Posterior cingulate gyrus (tissue), 11 donors: Measurements from ENCODE around the gene PIEZO1.

Experiments used
- DNase-seq, 10 donors: peaks; one replicate each; pipeline versions ENCODE4 v3.0.0 to v3.0.0-alpha.2; 2020 to 2021; ENCODE audit warnings: mixed read lengths in 3 of 10
- intact Hi-C: fragments of 100-400 bp; cut with DNase I; formaldehyde crosslinking; loops from one replicate; pipeline ENCODE4 v1.15.1; 2023

The PIEZO1 gene

DNA sequence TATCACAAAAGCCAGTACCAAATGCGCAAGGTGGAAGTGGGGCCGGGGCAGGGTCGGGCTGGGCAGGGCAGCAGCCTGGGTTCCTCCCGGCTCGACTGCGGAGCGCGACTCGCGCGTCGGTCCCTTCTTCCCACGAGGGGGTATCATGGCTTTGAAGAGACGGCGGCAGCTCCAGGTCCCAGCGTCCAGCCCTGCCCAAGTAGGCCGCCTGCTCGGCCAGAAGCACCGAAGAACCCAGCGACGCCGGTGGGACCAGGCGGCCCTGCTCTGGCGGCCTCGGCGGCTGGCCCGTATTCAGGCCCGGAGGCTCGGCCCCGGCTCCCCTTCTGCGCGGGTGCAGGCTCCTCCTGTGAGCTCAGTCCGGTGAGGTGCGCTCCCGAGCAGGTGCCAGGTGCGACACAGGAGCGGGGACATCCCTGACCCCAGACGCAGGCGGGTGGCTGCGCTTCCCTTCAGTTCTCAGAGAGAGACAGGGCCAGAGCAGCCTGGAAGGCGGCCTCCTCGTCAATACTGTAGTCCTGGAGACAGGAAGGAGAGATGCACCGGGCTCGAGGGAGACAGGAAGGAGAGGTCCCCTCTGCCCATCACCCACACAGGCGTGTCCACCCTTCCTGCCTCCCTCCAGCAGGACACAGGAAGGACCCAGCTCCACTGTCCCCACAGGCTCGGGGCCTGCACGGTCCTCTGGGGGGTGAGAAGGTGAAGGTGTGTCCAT is 87.7 kb downstream of the PIEZO1 start:
- intact Hi-C loops: no loop called here
- DNase-seq: no peak

DNA sequence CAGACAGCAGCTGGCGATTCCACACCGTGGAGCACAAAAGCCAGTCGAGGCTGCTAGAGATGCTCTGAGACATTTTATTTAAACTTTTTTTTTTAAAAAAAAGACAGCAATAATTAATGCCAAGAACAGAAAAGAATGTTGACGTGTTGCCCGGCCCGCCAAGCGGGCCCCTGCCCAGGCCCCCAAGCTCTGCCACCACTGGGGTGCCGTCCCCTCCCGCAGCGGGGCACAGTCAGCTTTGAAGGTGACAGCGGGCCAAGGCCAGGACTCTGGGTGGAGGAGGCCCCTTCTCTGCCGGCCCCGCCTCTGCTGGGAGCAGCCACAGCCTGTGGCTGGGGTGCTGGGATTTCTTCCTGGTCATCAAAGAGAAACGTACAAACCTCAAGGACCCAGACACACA is 88.6 kb downstream of the PIEZO1 start:
- DNase-seq: no peak
- intact Hi-C loops: no loop called here

DNA sequence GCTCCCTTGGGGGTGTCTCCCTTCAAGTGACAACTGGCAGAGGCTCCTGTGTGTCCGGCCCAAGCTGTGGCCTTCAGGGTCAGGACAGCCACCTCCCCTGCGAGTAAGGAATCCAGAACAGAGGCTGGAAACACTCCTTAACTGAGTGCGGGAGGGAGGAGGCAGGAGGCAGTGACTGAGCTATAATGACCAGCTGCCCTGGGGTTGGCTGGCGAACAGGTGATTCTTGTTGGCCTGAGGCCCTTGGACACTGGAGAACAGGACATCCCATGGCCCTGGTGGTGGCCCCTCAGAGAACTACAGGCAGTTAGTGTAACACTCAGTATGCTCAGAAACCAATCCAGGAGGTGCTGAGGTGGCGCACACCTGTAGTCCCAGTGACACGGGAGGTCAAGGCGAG is 89.3 kb downstream of the PIEZO1 start:
- DNase-seq: no peak
- intact Hi-C loops: no loop called here

DNA sequence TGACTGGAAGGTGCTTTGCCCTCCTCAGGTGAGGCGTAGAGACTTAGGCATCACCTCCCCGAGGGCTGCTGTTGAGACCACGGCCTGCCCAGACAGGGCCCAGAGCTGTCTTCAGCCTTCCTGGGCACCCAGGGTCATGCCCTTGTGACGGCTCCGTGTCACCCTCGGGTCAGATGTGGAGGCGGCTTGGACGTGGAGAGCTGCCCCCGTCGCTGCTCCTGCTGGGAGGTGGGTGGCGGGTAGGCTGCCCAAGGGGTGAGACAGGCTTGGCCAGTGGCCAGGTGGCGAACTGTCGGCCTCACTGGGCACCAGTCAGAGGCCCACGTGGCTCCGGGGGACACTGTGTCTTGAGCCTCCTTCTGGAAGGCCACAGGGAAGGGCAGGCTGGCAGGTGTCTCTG is 89.8 kb downstream of the PIEZO1 start:
- no peak for DNase-seq
- intact Hi-C loops: no loop called here

DNA sequence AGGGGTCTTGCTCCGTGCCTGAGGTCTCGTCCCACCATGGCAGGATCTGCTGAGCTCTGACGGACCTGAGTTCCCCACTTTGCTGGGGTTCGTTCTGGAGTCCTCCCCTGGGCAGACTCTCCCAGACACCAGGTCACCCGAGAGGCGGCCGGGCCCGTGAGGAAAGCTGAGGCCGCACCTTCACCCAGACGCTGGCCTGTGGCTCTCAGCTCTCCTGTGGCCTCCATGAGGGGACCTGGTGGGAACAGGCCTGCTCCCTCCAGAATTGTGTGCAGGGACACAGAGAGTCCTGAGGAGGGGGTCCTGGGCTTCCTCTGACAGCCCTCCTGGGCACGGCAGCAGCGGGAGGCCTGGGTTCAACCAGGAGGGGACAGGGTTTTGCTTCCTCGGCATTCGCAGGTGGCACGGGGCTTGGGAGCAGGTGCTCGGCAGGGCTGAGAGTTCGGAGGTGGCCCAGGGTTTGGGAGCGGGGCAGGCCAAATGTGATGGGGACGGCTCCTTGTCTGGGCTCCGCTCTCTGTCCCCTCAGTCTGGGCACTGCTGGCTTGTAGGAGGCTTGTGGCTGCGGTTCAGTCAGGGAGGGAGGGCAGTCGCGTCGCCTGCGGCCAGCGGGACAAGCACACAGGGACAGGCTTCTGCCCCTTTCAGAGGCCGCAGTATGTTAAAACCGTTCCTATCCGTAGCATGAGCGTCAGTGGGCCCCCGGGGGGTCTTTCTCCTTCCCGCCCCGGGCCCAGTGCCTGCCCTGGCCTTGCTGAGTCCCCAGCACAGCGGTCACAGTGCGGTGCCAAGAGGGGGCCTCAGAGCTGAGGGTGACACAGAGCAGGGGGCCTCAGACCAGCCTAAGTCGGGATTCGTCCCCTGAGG is 90.6 kb downstream of the PIEZO1 start:
- DNase-seq: no peak
- intact Hi-C loops: no loop called here

DNA sequence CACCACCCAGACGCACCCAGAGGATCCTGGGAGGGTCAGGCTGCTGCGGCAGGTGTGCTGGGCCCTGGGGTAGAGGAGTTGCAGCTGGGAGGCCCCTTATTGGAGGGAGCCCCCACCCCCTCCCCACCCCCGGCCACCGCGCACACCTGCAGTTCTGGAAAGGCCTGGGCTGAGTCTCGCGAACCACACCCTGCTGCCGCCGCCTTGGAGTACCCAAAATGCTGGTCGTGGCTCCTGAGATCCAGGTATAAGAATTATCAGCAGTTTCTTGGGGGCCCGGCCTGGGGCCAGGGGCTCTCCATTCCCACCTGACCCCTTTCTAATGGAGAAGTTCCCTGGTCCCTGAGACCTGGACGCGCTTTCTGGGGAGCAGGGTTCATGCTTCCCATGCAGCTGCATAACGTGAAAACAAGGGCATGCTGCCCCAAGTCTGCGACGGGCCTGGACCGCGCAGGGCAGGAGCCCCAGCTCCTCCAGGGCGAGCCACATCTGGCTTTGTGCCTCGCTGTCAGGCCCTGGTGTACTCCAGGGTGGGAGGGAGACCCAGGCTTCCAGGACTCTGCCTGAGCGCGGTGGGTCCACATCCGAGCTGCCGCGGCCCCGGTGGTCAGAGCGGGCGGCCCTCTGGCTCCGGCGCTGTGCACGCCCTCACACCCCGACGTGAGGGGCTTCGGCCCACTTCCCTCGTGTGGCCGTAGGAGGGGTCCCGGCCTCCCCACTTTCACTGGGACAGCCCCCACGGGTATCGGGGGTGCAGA is 91.4 kb downstream of the PIEZO1 start:
- DNase-seq: no peak
- intact Hi-C loops: no loop called here

DNA sequence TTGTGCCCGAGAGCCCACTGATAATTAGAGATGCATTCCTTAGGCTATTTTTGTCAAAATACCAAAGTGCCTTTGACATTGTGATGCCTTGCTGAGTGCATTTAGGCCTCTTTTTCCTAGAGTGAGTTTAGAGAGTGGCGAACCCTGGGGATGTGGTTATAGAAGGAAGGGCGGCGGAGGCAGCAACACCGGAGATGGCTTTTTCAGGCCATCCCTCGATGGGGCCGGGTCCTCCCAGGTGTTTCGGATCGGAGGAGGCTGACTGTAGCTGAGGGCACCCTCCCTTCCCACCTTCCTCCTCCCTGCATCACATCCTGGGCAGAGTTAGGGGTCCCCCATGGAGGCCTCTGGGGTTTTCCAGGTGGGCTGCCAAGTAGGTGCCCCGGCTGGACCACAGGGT is 92.2 kb downstream of the PIEZO1 start:
- intact Hi-C loops: no loop called here
- DNase-seq: no peak

DNA sequence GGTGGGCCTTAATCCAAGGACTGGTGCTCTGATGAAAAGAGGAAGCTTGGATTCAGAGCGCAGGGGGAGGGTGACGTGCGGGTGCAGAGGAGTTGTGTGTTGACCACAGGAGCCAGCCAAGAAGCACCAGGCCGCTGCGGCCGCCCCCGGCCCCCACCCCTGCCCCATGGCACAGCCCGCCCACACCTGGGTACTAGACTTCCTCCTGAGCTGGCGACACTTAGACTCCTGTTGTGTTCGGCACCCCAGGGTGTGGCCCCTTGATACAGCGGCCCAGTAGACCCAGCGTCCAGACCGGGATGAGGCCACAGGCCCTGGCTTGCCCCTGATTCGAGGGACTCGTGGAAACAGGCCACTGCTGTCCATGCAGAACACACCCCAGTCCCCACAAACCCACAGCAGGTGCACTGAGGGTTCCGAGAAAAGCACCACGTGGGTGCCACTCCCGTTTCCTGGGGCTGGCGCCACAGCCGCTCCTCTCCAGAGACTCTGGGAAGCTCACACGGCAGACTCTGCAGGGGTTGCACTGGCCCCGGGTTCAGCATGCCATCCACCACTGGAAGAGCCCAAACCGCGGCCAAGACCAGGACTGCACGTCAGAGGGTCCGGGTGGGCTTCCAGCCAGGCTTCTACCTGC is 93.0 kb downstream of the PIEZO1 start:
- DNase-seq: peak in 1 of 10 donors; percentile 84
- intact Hi-C loops: no loop called here

DNA sequence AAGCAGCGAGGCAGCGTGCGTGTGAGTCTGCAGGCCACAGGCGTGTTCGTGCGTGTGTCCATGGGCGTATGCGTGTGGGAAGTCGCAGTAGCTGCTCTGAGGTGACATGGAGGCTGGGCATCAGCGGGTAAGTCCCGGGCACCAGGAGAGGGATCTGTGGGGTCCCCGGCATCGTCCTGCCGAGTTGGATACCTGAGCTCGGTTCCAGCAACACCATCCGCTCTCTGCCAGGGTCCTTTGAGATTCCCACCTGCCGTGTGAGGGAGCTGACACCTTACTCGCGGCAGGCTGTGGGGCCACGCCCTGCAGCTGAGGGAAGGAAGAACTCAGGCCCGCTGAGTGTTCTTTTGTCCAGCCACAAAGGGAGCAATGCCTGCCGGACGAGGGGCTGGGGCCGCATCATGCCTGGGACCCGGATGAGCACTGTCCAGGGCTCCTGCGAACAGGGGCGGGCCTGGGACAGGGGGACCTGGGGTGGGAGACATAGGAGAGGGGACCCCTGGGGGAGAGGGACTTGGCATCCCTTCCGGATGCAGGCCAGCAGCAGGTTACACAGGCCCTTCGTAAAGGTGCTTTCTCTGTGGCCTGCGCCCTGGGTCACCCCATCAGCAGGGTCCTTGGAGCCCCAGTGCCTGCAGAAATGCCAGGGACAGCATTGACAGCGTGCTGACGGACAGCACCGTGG is 93.7 kb downstream of the PIEZO1 start:
- no peak for DNase-seq
- intact Hi-C loops: no loop called here

DNA sequence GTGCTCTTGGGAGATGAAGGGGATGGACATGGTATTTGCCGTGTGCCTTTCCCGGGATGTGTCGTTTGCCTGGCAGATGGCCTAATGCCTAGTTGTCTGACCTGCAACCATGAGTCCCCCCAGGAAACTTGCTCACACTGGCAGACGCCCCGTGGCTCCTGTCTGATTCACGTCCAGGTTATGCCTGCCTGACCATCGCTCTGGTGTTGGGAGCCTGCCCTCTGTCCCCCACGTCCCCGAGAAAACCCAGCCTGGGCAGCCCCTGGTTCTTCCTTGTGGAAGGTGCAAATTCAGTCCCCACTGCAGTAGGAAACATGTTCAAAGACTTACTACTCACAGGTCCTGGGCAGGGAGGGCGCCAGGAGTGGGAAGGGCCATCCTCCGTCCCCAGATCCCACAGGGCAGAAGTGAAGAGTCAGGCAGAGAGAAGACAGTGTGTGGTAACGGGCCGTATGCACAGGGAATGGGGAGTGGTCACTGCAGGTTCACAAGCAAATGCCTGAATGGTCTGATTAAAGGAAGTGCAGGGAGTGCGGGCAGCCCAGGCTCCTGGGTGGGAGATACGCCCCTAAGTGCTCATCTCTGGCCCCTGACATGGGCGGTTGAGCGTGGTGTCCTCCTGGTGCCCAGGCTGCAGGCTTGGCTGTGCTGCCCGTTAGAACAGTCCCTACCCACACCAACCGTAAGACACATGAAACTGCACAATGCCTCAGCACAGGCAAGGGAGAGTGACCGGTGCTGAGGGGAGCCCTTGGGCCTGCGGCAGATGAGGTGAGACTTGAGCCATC is 94.5 kb downstream of the PIEZO1 start:
- intact Hi-C loops: no loop called here
- DNase-seq: no peak

DNA sequence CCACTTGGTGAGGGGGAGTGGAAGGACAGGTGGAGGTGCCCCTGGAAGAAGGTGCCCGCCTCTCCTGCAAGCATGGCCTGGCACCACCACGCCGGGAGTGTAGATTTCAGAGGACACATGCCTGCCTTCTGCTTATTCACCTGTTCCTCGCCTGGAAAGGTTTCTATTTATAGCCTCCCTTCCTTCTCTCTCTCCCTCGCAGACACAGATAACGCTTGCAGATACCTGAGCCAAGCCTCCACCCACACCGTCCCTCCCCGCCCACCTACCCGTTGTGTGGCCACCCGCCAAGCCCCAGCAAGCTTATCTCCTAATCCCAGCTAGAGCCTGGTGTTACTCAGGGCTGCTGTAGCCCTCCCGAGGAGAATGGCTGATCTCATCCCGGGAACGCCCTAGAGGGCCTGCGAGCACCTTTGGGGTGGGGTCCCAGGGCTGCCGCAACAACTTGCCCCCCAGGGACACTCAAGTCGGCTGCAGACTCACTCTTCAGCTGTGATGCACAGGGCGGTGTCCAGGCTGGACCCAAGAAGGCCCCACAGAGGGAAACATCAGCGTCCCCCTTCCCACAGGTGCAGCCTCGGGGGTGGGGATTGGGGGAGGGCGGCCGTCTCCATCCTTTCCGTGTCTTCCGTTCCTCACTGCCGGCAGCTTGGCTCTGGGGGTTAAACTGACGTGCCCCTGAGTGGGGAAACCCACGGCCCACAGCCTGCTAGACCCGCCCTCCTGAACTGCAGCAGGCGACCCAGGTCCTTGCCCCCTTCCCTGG is 96.8 kb downstream of the PIEZO1 start:
- DNase-seq: peak in 8 of 10 donors; percentile 60 to 95 (median 70)
- intact Hi-C loops: no loop called here

DNA sequence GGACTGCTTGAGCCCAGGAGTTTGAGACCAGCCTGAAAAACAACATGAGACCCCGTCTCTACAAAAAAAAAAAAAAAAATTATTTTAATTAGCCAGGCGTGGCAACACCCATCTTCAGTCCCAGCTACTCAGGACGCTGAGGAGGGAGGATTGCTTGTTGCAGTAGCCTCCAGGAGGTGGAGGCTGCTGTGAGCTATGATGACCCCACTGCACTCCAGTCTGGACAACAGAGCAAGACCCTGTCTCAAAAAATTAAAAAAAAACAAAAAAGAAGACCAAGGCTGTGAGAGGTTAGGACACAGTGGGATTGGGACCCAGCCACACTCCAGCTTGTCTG is 97.4 kb downstream of the PIEZO1 start:
- intact Hi-C loops: no loop called here
- no peak for DNase-seq

DNA sequence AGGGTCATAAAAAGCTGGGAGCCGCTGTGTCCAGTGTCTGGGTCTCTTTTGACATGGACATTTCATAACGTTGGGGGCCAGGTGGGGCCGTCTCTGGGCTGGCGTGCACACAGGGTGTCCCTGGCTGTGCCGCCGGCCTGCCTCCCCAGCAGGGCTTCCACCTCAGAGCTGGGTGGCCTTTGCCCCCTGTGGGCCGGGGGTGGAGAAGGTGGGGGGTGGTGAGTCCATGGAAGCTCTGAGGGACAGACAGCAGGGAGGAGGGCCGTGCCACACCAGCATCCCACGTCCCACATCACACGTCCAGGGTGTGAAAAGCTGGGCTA is 97.8 kb downstream of the PIEZO1 start:
- intact Hi-C loops: no loop called here
- peak in 1 of 10 donors; percentile 84 for DNase-seq

DNA sequence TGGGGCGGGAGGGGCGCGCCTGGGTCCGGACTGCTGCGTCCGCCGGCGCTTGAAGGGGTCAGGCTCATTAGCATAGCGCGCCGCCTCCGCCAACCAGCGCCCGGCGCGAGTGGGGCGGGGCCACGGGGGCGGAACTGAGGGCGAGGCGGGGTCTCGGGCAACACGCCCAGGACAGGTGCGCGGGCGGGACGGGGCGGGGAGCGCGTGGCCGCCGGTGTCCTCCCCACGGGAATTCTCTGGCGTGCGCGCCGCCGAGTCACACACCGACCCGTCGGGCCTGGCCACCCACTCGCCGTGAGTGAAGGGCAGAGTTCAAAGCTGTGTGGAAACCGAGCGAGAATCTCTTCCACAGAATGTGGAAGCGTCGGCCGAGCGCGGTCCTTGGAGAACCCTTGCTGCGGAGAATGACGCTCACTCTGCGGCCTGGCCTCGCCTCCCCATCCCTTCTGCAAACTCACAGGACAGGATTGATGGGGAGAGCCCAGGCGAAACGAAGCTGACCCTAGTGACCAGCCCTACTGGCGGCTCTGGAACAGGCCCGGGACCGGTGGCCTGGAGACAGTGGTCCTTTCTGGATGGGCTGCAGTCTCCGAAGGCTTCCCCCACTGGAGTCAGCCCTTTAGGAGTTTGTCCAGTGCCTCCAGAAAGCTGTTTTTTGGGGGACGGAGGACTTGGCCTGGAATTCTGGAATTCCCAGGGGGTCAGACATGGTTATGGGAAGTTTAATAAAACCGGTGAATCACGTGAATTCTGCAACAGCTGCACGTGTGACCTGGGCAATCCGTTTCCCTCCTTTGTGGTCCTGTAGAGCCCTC is 98.4 kb downstream of the PIEZO1 start, which contains the start of gene SNAI3:
TSS of gene SNAI3 (minus strand) at position 69 of the 815 bp plus-strand sequence. CDS start 101 bp downstream, outside the sequence.
- peak in 6 of 10 donors; percentile 47 to 93 (median 56) for DNase-seq
- intact Hi-C loops: no loop called here

DNA sequence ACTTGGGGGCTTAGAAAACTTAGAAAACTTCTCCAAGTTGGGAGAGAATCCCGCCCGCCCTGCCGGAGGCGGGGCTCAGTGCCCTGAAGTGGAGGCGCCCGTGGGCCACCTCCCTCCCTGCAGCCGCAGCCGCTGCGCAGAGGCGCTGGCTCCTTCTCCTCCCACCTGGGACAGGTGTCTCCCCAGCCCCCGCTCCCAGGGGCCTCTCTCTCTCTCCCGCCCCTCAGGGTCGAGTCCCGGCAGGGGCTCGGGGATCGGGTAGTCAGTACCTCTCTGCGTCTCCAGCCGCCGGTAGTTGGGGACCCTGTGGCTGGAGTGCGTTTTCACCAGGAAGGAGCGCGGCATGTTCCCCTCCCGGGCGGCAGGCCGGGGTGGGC is 99.0 kb downstream of the PIEZO1 start:
- intact Hi-C loops: no loop called here
- DNase-seq: no peak

DNA sequence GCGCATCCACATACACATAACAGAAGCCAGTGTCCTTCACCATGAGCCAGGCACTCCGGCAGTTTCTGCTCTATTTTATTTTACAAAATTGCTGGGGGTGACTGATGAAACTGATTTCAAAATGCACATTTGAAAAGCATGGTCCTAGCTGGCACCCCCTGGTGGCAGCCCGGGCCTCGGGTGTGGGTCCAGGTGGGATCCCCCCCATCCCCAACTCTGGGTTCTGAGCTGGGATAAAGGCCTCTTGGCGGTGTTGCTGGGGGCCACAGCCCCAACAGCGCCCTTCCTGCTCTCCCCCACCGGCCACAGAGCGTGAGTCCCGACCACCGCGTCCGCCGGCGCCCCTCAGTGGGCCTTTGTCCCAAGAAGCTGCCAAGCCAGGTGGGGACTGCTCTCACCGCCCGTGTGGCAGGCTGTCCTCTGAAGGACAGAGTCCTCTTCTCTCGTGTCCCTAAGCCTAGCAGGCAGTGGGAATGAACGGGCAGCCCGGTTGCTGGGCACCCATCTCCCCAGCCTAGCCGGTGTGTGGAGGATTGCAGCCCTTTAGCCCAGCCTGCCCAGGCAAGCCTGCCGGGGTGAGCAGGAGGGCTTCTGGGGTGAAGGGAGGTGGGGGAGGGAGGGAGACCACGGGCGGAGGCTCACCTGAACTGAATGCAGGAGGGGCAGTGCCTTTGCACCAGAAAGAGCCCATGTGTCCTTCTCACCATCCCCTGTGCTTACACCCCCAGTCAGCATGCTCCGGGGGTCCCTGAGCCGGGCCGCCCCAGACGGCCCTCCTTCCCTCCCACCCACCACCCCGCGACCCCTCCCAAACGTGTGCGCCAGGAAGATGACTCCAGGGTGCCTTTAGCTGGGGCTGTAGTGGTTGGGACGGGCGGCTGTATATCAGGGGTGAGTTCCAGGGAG is 99.6 kb downstream of the PIEZO1 start:
- intact Hi-C loops: no loop called here

More for the DNA sequence above, 99.6 kb downstream of the PIEZO1 start:
- DNase-seq: peak in 2 of 10 donors; percentile 34 to 82
